SK-N-MC (cell line): ENCODE results near the gene BMP8A.

Source experiments
- EZH2 ChIP-seq: fragments of 200-600 bp; sonication (generic); IDR thresholded peaks from one replicate; pipeline ENCODE4 v1.6.1; 2017; ENCODE audit warnings: antibody characterized with exemption
- POLR2AphosphoS5 ChIP-seq: IDR thresholded peaks from 2 replicates; pipeline ENCODE4 v1.6.1; 2012; ENCODE audit warnings: mild to moderate bottlenecking, low read depth, low read length, borderline replicate concordance

- TF ChIP-seq EZH2: no peak
- TF ChIP-seq POLR2AphosphoS5: no peak
Measured at GRCh38 chr1:39562886-39563285, 71.5 kb downstream of the BMP8A start.
